NCI-H526 treated with DMSO at 0.1 percent for 48 hours (cell line): Measurements from ENCODE around the gene TPK1.

Experiments
- DNase-seq: peaks from one replicate; lab custom pipeline; 2025; lab: John Stamatoyannopoulos, UW

Gene TPK1

GRCh38 chr7:144528536-144529045 lies 307.3 kb downstream of the TPK1 start:
- DNase-seq: no peak

GRCh38 chr7:144527051-144527471 lies 308.8 kb downstream of the TPK1 start:
- DNase-seq: no peak

- no peak for DNase-seq
Measured at GRCh38 chr7:144525956-144526355, 309.9 kb downstream of the TPK1 start.

- no peak for DNase-seq
Measured at GRCh38 chr7:144524271-144524670, 311.6 kb downstream of the TPK1 start.

- no peak for DNase-seq
Measured at GRCh38 chr7:144523621-144524020, 312.2 kb downstream of the TPK1 start.

GRCh38 chr7:144519925-144520324 lies 315.9 kb downstream of the TPK1 start:
- no peak for DNase-seq

GRCh38 chr7:144518360-144518759 lies 317.5 kb downstream of the TPK1 start:
- no peak for DNase-seq

- DNase-seq: no peak
Measured at GRCh38 chr7:144517749-144518148, 318.1 kb downstream of the TPK1 start.

GRCh38 chr7:144516729-144517525 lies 318.9 kb downstream of the TPK1 start:
- no peak for DNase-seq

- peak; percentile 26 for DNase-seq
Measured at GRCh38 chr7:144513334-144513733, 322.5 kb downstream of the TPK1 start.

GRCh38 chr7:144510621-144511020 lies 325.2 kb downstream of the TPK1 start:
- DNase-seq: no peak

- DNase-seq: no peak
Measured at GRCh38 chr7:144508702-144509101, 327.2 kb downstream of the TPK1 start.

GRCh38 chr7:144503215-144503614 lies 332.6 kb downstream of the TPK1 start:
- DNase-seq: no peak

- DNase-seq: no peak
Measured at GRCh38 chr7:144500225-144500624, 335.6 kb downstream of the TPK1 start.

- no peak for DNase-seq
Measured at GRCh38 chr7:144497282-144497681, 338.6 kb downstream of the TPK1 start.

GRCh38 chr7:144494355-144494754 lies 341.5 kb downstream of the TPK1 start:
- no peak for DNase-seq

GRCh38 chr7:144489504-144489903 lies 346.3 kb downstream of the TPK1 start:
- DNase-seq: no peak

GRCh38 chr7:144488977-144489376 lies 346.9 kb downstream of the TPK1 start:
- DNase-seq: no peak

GRCh38 chr7:144487901-144488300 lies 348.0 kb downstream of the TPK1 start:
- DNase-seq: no peak

GRCh38 chr7:144484445-144484844 lies 351.4 kb downstream of the TPK1 start:
- no peak for DNase-seq

- no peak for DNase-seq
Measured at GRCh38 chr7:144483189-144483588, 352.7 kb downstream of the TPK1 start.

- DNase-seq: no peak
Measured at GRCh38 chr7:144481833-144482232, 354.0 kb downstream of the TPK1 start.

GRCh38 chr7:144477348-144477747 lies 358.5 kb downstream of the TPK1 start:
- no peak for DNase-seq
